Cardiac atrium fibroblast (primary cell): ENCODE data around the gene HOXA3. TPM values are rescaled to one million over a fixed set of nuclear protein-coding genes. Genes with fewer than 3 reads are reported as not detected.

Experiments used
- total RNA-seq: library from RNA; depleted of rRNA; stranded (reverse); fragments of >200 nt; gene quantifications from 2 replicates; pipeline ENCODE4 v1.2.3, GENCODE V29; 2015

The HOXA3 gene
- total RNA-seq, 1 donor from 2014 or later: not detected

Other genes with a start within 250 kb of the HOXA3 start
- not detected in 2 replicates for gene HOXA1, start 56.6 kb downstream of the HOXA3 start, total RNA-seq
- not detected in 2 replicates for gene HOXA2, start 49.9 kb downstream of the HOXA3 start, total RNA-seq
- not detected in 2 replicates for gene HOXA4, start 21.8 kb downstream of the HOXA3 start, total RNA-seq
- not detected in 2 replicates for gene HOXA5, start 8.9 kb downstream of the HOXA3 start, total RNA-seq
- gene HOXA6, start 4.8 kb downstream of the HOXA3 start, total RNA-seq: not detected in 2 replicates
- not detected in 2 replicates for gene HOXA7, start 4.1 kb upstream of the HOXA3 start, total RNA-seq
- not detected in 2 replicates for gene HOXA9, start 13.0 kb upstream of the HOXA3 start, total RNA-seq
- under 0.01 TPM in 1 of 2 replicates, not detected in the other for gene HOXA10, start 21.7 kb upstream of the HOXA3 start, total RNA-seq
- not detected in 2 replicates for gene HOXA11, start 32.6 kb upstream of the HOXA3 start, total RNA-seq
- gene HOXA13, start 47.5 kb upstream of the HOXA3 start, total RNA-seq: not detected in 2 replicates
- gene EVX1, start 90.2 kb upstream of the HOXA3 start, total RNA-seq: not detected in 2 replicates